Tibial artery (tissue), 4 donors: Measurements from ENCODE around the gene CLEC1A.

Experiments used
- DNase-seq, 2 donors: peaks; one replicate each; pipeline ENCODE4 v3.0.0-alpha.2; 2019
- H3K27ac ChIP-seq, 2 donors: fragments of 200-600 bp; sonication (generic) in 1 of 2; 1 replicate in 1 of 2; 2 replicates in 1 of 2; pipeline ENCODE4 v1.5.1; 2018 to 2019; ENCODE audit warnings: mild to moderate bottlenecking in 1 of 2
- H3K27me3 ChIP-seq, 2 donors: fragments of 200-600 bp; sonication (generic) in 1 of 2; one replicate each; pipeline versions ENCODE4 v1.5.1 to v1.6.0; 2016 to 2019
- H3K36me3 ChIP-seq, 3 donors: fragments of 200-600 bp; sonication (generic) in 2 of 3; one replicate each; pipeline ENCODE4 v1.5.1; 2016 to 2019; ENCODE audit warnings: mild to moderate bottlenecking in 2 of 3
- H3K4me1 ChIP-seq, 4 donors: fragments of 200-600 bp; sonication (generic) in 2 of 4; 1 replicate in 3 of 4; 2 replicates in 1 of 4; pipeline ENCODE4 v1.5.1; 2016 to 2019
- H3K4me3 ChIP-seq, 2 donors: fragments of 200-600 bp; sonication (generic) in 1 of 2; 1 replicate in 1 of 2; 2 replicates in 1 of 2; pipeline ENCODE4 v1.5.1; 2018 to 2019; ENCODE audit warnings: mild to moderate bottlenecking in 2 of 2
- H3K9me3 ChIP-seq, 3 donors: fragments of 200-600 bp; sonication (generic) in 1 of 3; one replicate each; pipeline ENCODE4 v1.5.1; 2016 to 2019
- intact Hi-C: fragments of 100-400 bp; cut with DNase I; formaldehyde crosslinking; loops from one replicate; pipeline ENCODE4 v1.15.0; 2023; ENCODE audit warnings: low total_unique reads
- TF ChIP-seq, protein P1 (sequence below), 2 experiments: fragments of 200-600 bp in 1 of 2; fragments of 450-650 bp in 1 of 2; IDR thresholded peaks; one replicate each; pipeline ENCODE4 v1.5.1; 2017 to 2019; ENCODE audit warnings: antibody characterized with exemption in 2 of 2, mild to moderate bottlenecking in 1 of 2, moderate library complexity in 1 of 2

CLEC1A gene

GRCh38 chr12:10126413-10126812 lies 27.6 kb upstream of the CLEC1A start:
- no peak for DNase-seq
- TF ChIP-seq, protein P1, sequence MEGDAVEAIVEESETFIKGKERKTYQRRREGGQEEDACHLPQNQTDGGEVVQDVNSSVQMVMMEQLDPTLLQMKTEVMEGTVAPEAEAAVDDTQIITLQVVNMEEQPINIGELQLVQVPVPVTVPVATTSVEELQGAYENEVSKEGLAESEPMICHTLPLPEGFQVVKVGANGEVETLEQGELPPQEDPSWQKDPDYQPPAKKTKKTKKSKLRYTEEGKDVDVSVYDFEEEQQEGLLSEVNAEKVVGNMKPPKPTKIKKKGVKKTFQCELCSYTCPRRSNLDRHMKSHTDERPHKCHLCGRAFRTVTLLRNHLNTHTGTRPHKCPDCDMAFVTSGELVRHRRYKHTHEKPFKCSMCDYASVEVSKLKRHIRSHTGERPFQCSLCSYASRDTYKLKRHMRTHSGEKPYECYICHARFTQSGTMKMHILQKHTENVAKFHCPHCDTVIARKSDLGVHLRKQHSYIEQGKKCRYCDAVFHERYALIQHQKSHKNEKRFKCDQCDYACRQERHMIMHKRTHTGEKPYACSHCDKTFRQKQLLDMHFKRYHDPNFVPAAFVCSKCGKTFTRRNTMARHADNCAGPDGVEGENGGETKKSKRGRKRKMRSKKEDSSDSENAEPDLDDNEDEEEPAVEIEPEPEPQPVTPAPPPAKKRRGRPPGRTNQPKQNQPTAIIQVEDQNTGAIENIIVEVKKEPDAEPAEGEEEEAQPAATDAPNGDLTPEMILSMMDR (IDR thresholded peaks at IDR 0.05) = no peak
- H3K9me3 ChIP-seq = no peaks in the 10 kb centered on the region
- H3K27ac ChIP-seq = no peak overlapping the region
- H3K4me3 ChIP-seq = no peak overlapping the region
- intact Hi-C loops = no loop called here
- H3K36me3 ChIP-seq = no peaks in the 10 kb centered on the region
- no peaks in the 10 kb centered on the region for H3K4me1 ChIP-seq
- H3K27me3 ChIP-seq = no peaks in the 10 kb centered on the region

GRCh38 chr12:10122689-10123088 lies 23.9 kb upstream of the CLEC1A start:
- Histone ChIP-seq H3K36me3 (no peaks in the 10 kb centered on the region), H3K27ac (no peak overlapping the region), H3K4me3 (no peak overlapping the region), H3K27me3 (no peaks in the 10 kb centered on the region), H3K4me1 (no peaks in the 10 kb centered on the region), H3K9me3 (no peaks in the 10 kb centered on the region)
- intact Hi-C loops = no loop called here
- no peak for DNase-seq
- TF ChIP-seq, protein P1 (IDR thresholded peaks at IDR 0.05) = no peak

- intact Hi-C loops = no loop called here
- TF ChIP-seq, protein P1 (IDR thresholded peaks at IDR 0.05) = no peak
- Histone ChIP-seq H3K36me3 (no peaks in the 10 kb centered on the region), H3K9me3 (no peaks in the 10 kb centered on the region), H3K4me3 (no peak overlapping the region), H3K27ac (no peak overlapping the region), H3K27me3 (no peaks in the 10 kb centered on the region), H3K4me1 (no peaks in the 10 kb centered on the region)
- no peak for DNase-seq
Observed at GRCh38 chr12:10121278-10121677, 22.5 kb upstream of the CLEC1A start.

GRCh38 chr12:10119066-10119465 lies 20.3 kb upstream of the CLEC1A start:
- Histone ChIP-seq H3K27me3 (no peaks in the 10 kb centered on the region), H3K27ac (no peak overlapping the region), H3K36me3 (no peaks in the 10 kb centered on the region), H3K4me1 (no peaks in the 10 kb centered on the region), H3K9me3 (no peaks in the 10 kb centered on the region), H3K4me3 (no peak overlapping the region)
- intact Hi-C loops = no loop called here
- TF ChIP-seq, protein P1 (IDR thresholded peaks at IDR 0.05) = no peak
- no peak for DNase-seq

- Histone ChIP-seq H3K4me1 (no peaks in the 10 kb centered on the region), H3K27ac (no peak overlapping the region), H3K4me3 (no peak overlapping the region), H3K36me3 (no peaks in the 10 kb centered on the region), H3K9me3 (no peaks in the 10 kb centered on the region), H3K27me3 (no peaks in the 10 kb centered on the region)
- intact Hi-C loops = no loop called here
- no peak for DNase-seq
- TF ChIP-seq, protein P1 (IDR thresholded peaks at IDR 0.05) = no peak
Observed at GRCh38 chr12:10115890-10116289, 17.1 kb upstream of the CLEC1A start.

DNA sequence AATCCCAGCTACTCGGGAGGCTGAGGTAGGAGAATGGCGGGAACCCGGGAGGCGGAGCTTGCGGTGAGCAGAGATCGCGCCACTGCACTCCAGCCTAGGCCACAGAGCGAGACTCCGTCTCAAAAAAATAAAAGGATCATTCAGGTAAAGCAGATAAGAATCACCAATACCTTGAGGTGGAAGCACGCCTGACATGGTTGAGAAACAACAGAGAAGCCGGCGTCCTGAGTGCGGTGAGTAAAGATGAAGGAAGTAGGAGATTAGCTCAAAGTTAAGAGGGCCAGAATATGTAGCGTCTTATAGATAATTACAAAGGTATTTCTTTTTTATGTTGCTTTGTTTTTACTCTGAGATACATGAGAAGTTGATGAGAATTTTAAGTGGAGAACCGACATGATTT lies 16.5 kb upstream of the CLEC1A start:
- H3K27ac ChIP-seq = no peak overlapping the region
- H3K4me3 ChIP-seq = no peak overlapping the region
- intact Hi-C loops = no loop called here
- TF ChIP-seq, protein P1 (IDR thresholded peaks at IDR 0.05) = no peak
- no peaks in the 10 kb centered on the region for H3K4me1 ChIP-seq
- H3K9me3 ChIP-seq = no peaks in the 10 kb centered on the region
- H3K36me3 ChIP-seq = no peaks in the 10 kb centered on the region
- H3K27me3 ChIP-seq = no peaks in the 10 kb centered on the region
- DNase-seq = no peak
